Measurements from ENCODE around the gene PLOD2.
A peak's percentile ranks its signal among the peaks of the same experiment; 100 is the strongest.

Gene PLOD2

DNA sequence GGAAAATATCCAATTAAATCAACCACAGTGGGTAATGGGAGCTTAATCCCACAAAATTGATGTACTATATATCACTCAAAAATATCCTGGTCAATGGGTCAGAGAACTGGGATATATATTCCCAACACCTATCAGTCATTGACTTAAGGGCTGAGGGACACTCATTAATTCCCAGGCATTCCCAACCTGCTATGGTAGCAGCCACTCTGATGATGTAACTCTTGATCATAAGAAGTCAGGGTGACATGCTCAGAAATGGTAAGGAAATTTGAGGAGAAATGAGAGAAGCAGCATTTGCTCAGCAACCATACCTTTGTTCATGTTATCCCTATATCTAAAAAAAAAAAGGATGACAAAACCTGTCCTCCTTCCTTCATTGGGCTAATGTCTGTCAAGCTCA, 3.1 kb upstream of the PLOD2 start:
- DNase-seq (ENCODE audit: low read depth): no peak
- no peak overlapping the region for H3K4me3 ChIP-seq (ENCODE audit: low read depth, low read length)
- TF ChIP-seq, protein P1, sequence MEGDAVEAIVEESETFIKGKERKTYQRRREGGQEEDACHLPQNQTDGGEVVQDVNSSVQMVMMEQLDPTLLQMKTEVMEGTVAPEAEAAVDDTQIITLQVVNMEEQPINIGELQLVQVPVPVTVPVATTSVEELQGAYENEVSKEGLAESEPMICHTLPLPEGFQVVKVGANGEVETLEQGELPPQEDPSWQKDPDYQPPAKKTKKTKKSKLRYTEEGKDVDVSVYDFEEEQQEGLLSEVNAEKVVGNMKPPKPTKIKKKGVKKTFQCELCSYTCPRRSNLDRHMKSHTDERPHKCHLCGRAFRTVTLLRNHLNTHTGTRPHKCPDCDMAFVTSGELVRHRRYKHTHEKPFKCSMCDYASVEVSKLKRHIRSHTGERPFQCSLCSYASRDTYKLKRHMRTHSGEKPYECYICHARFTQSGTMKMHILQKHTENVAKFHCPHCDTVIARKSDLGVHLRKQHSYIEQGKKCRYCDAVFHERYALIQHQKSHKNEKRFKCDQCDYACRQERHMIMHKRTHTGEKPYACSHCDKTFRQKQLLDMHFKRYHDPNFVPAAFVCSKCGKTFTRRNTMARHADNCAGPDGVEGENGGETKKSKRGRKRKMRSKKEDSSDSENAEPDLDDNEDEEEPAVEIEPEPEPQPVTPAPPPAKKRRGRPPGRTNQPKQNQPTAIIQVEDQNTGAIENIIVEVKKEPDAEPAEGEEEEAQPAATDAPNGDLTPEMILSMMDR (conservative IDR thresholded peaks at IDR 0.05; ENCODE audit: low read depth, low read length): no peak

DNA sequence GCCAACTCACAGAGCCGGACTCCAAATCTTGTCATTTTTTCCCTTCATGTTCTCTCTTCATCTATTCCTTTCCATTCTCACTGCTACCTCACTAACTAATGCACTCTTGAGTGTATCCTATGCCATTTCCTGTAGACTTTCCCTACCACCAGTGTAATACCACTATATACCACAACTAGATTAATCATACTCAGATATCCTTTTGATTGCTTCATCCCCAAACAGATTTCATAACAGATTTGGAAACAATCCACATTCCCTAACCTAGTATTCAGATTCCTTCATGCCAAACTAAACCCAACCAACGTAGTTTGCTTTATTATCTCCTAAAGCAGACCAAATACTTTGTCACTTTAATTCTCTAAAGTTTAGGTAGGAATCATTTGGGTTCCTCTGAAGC, 2.6 kb upstream of the PLOD2 start:
- peak; percentile 94 for DNase-seq (ENCODE audit: low read depth)
- H3K4me3 ChIP-seq (ENCODE audit: low read depth, low read length): no peak overlapping the region
- TF ChIP-seq, protein P1 (conservative IDR thresholded peaks at IDR 0.05; ENCODE audit: low read depth, low read length): peak; percentile 24

GRCh38 chr3:146162561-146162960, 1.6 kb upstream of the PLOD2 start:
- no peak overlapping the region for H3K4me3 ChIP-seq (ENCODE audit: low read depth, low read length)
- DNase-seq (ENCODE audit: low read depth): no peak
- TF ChIP-seq, protein P1 (conservative IDR thresholded peaks at IDR 0.05; ENCODE audit: low read depth, low read length): no peak

DNA sequence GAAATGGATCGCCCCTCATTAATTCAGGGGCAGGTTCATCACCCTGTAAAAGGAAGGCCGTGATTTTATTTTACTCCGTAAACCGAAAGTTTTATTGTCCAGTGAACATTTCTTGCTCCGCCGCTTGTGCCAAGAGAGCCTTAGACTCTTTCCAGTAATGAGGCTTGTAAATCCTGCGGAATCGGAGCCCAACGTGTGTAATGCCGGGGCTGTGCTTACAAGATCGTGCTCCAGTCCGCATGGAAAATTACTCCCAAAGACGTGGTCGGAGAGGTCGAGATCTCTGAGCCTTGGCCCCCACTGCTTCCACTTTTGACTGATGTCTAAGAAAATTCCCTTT, 649 bp upstream of the PLOD2 start:
- peak; percentile 71 for DNase-seq (ENCODE audit: low read depth)
- peak overlapping the region; percentile 84 for H3K4me3 ChIP-seq (ENCODE audit: low read depth, low read length)
- TF ChIP-seq, protein P1 (conservative IDR thresholded peaks at IDR 0.05; ENCODE audit: low read depth, low read length): no peak

- H3K4me3 ChIP-seq (ENCODE audit: low read depth, low read length): peak overlapping the region; percentile 84
- TF ChIP-seq, protein P1 (conservative IDR thresholded peaks at IDR 0.05; ENCODE audit: low read depth, low read length): peak; percentile 81
- peak; percentile 89 for DNase-seq (ENCODE audit: low read depth)
Measured at GRCh38 chr3:146160321-146160963, 542 bp downstream of the PLOD2 start.

- peak overlapping the region; percentile 84 for H3K4me3 ChIP-seq (ENCODE audit: low read depth, low read length)
- DNase-seq (ENCODE audit: low read depth): no peak
- TF ChIP-seq, protein P1 (conservative IDR thresholded peaks at IDR 0.05; ENCODE audit: low read depth, low read length): no peak
Measured at GRCh38 chr3:146159616-146160320, 1.2 kb downstream of the PLOD2 start.

DNA sequence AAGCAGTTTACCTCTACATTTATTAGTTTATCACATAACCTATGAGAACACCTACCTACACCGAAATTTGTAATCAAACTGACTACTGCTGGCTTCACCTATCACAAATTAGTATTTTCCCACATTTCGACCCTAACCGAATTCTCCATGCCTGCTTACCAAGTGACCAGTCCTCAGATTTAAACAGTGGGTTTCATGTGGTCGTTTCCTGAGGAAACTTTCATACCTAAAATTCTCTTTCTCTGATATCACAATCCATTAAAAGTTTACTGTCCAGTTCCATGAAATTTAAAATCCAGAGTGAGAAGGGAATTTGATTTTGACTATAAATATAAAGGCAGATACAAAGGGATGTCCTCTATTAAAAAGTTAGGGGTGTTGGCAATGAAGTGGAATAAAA, 1.9 kb downstream of the PLOD2 start:
- TF ChIP-seq, protein P1 (conservative IDR thresholded peaks at IDR 0.05; ENCODE audit: low read depth, low read length): no peak
- peak; percentile 51 for DNase-seq (ENCODE audit: low read depth)
- peak overlapping the region; percentile 84 for H3K4me3 ChIP-seq (ENCODE audit: low read depth, low read length)
